Ishikawa (cell line): ENCODE results near the gene CYP2S1.
"Not testable (repeated sequence)": the region's sequence is repeated elsewhere in the genome, so short reads cannot be mapped to it uniquely, and the experiment has no call there.

Experiments
- CREB1 ChIP-seq: IDR thresholded peaks from 2 replicates; pipeline ENCODE4 v1.6.1; 2012; ENCODE audit warnings: low read depth
- EGR1 ChIP-seq: IDR thresholded peaks from 2 replicates; pipeline ENCODE4 v1.6.1; 2012
- FOXM1 ChIP-seq: IDR thresholded peaks from 2 replicates; pipeline ENCODE4 v1.6.1; 2012; ENCODE audit warnings: low read depth, borderline replicate concordance
- RAD21 ChIP-seq: IDR thresholded peaks from 2 replicates; pipeline ENCODE4 v1.6.1; 2012; ENCODE audit warnings: low read depth
- TAF1 ChIP-seq: IDR thresholded peaks from 2 replicates; pipeline ENCODE4 v1.6.1; 2012; ENCODE audit warnings: low read depth, mild to moderate bottlenecking
- TCF12 ChIP-seq: IDR thresholded peaks from 2 replicates; pipeline ENCODE4 v1.6.1; 2012; ENCODE audit warnings: low read depth
- TF ChIP-seq, protein P1 (sequence below): IDR thresholded peaks from 2 replicates; pipeline ENCODE4 v1.6.1; 2012; ENCODE audit warnings: low read depth, mild to moderate bottlenecking

DNA sequence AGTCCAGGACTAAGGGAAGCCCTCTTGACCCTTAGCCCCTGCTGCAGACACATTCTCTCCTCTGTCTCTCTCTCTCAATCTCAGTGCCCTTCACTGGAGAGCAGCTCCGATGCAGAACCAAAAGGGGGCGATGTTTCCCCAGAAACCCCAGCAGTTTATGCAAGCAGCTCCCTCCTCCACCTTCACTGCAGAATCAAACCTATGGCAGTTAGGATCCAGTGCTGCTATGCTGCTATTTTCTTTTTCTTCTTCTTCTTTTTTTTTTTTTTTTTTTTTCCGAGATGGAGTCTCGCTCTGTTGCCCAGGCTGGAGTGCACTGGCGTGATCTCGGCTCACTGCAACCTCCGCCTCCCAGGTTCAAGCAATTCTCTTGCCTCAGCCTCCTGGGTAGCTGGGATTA, 11.3 kb downstream of the CYP2S1 start:
- not testable (repeated sequence) for TF ChIP-seq TCF12, EGR1, TAF1, CREB1, FOXM1
- TF ChIP-seq, protein P1, sequence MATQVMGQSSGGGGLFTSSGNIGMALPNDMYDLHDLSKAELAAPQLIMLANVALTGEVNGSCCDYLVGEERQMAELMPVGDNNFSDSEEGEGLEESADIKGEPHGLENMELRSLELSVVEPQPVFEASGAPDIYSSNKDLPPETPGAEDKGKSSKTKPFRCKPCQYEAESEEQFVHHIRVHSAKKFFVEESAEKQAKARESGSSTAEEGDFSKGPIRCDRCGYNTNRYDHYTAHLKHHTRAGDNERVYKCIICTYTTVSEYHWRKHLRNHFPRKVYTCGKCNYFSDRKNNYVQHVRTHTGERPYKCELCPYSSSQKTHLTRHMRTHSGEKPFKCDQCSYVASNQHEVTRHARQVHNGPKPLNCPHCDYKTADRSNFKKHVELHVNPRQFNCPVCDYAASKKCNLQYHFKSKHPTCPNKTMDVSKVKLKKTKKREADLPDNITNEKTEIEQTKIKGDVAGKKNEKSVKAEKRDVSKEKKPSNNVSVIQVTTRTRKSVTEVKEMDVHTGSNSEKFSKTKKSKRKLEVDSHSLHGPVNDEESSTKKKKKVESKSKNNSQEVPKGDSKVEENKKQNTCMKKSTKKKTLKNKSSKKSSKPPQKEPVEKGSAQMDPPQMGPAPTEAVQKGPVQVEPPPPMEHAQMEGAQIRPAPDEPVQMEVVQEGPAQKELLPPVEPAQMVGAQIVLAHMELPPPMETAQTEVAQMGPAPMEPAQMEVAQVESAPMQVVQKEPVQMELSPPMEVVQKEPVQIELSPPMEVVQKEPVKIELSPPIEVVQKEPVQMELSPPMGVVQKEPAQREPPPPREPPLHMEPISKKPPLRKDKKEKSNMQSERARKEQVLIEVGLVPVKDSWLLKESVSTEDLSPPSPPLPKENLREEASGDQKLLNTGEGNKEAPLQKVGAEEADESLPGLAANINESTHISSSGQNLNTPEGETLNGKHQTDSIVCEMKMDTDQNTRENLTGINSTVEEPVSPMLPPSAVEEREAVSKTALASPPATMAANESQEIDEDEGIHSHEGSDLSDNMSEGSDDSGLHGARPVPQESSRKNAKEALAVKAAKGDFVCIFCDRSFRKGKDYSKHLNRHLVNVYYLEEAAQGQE: not testable (repeated sequence)
- peak; percentile 97 for TF ChIP-seq RAD21
